HG03571 (cell line): ENCODE data around the gene TAS2R42.

ENCODE experiments used
- ATAC-seq: cut with Tn5 transposase; IDR thresholded peaks from one replicate; pipeline ENCODE4 v1.9.1; 2021; ENCODE audit not compliant: unreplicated experiment

Gene TAS2R42

GRCh38 chr12:11147420-11147819 is 39.3 kb downstream of the TAS2R42 start:
- ATAC-seq = no peak

- ATAC-seq = no peak
These were observed 42.4 kb downstream of the TAS2R42 start for GRCh38 chr12:11144297-11144696.

- no peak for ATAC-seq
These were observed 43.4 kb downstream of the TAS2R42 start for GRCh38 chr12:11143352-11143751.

GRCh38 chr12:11136075-11136474 is 50.7 kb downstream of the TAS2R42 start:
- no peak for ATAC-seq
